Fibroblast of lung (primary cell): ENCODE results near the gene GPR42.

ENCODE experiments used
- CTCF ChIP-seq, 2 donors: IDR thresholded peaks in 1 of 2; conservative IDR thresholded peaks in 1 of 2; 1 replicate in 1 of 2; 2 replicates in 1 of 2; pipeline ENCODE4 v1.5.1; 2011 to 2012; ENCODE audit warnings: low read length in 2 of 2, control low read depth in 1 of 2, inconsistent platforms in 1 of 2, low read depth in 1 of 2, mild to moderate bottlenecking in 1 of 2
- EZH2 ChIP-seq: IDR thresholded peaks from 2 replicates; pipeline ENCODE4 v1.5.1; 2012; ENCODE audit warnings: low read length, control low read depth, mild to moderate bottlenecking; ENCODE audit errors: missing control alignments

- TF ChIP-seq CTCF (conservative IDR thresholded peaks at IDR 0.05 in 1 of 2, IDR thresholded peaks at IDR 0.05 in 1 of 2; ENCODE audit: low read depth in 1 of 2, low read length in 2 of 2) (no peak), EZH2 (no peak)
Measured at GRCh38 chr19:35329323-35329722, 41.5 kb upstream of the GPR42 start.
